ENCODE results near the gene STUM. TPM values are rescaled to one million over a fixed set of nuclear protein-coding genes. Genes with fewer than 3 reads are reported as not detected.
A peak's percentile ranks its signal among the peaks of the same experiment; 100 is the strongest.
"Not testable (repeated sequence)": the region's sequence is repeated elsewhere in the genome, so short reads cannot be mapped to it uniquely, and the experiment has no call there.

STUM gene
- total and polyA plus RNA-seq, 8 donors, result 0.15 to 2.1 (median 1.4) TPM

DNA sequence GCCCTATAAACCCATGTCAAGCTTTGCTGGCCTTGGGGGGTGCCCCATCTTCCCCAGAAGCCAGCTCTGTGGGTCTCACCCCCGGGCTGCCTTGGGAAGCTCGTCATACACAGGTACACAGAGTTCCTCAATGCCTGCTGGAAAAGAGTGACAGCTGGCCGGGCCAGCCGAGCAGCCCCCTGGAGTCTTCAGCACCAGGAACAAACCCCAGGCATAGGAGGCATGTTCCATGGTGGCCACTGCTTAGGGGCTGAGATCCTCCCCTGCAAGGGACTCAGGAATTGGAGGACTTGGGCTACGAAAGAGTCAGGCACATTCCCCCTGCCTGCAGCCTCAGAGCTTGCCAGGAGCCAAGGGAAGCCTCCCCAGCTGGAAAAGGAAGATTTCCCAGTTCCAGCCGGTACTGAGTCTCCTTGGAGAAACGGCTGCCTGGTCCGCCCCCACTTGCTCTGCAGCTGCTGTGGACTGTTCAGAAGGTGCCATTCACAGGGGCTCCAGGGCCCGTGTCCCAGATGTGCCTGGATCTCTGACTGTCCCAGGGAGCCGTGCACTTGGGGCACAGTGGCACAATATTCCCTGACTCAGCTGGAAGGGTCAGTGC is 89.5 kb downstream of the STUM start:
- Histone ChIP-seq H3K9me3 (no peaks in the 10 kb centered on the region), H3K4me1 (peaks cover 0 to 18% of the 10 kb centered on the region in 2 donors), H3K4me3 (no peak overlapping the region), H3K36me3 (peaks cover 0 to 85% of the 10 kb centered on the region in 2 donors), H3K27me3 (no peaks in the 10 kb centered on the region), H3K27ac (no peak overlapping the region)
- intact Hi-C loops (cut with DNase I), result no loop called here
- DNase-seq (peak in 2 of 4 donors; percentile 24 to 58), ATAC-seq (no peak)
- TF ChIP-seq, protein P1, sequence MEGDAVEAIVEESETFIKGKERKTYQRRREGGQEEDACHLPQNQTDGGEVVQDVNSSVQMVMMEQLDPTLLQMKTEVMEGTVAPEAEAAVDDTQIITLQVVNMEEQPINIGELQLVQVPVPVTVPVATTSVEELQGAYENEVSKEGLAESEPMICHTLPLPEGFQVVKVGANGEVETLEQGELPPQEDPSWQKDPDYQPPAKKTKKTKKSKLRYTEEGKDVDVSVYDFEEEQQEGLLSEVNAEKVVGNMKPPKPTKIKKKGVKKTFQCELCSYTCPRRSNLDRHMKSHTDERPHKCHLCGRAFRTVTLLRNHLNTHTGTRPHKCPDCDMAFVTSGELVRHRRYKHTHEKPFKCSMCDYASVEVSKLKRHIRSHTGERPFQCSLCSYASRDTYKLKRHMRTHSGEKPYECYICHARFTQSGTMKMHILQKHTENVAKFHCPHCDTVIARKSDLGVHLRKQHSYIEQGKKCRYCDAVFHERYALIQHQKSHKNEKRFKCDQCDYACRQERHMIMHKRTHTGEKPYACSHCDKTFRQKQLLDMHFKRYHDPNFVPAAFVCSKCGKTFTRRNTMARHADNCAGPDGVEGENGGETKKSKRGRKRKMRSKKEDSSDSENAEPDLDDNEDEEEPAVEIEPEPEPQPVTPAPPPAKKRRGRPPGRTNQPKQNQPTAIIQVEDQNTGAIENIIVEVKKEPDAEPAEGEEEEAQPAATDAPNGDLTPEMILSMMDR (IDR thresholded peaks at IDR 0.05), result no peak

DNA sequence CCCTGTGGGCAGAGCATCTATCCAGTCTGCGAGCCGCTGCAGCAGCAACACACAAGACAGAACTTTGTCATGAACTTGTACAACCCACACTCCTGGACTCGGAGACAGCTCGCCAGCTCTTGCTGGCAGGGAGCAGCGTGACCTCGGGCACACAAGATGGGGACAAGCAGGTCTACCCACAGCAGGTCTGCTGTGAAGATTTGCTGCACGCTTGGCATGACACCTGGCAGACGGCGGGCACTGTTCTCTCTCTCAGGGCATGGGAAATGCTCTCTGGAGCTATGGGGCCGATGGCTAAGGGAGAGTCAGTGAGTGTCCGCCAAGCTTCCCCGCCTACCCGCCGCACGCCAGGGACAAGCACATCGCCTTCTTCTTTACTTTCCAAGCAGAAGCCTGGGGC is 90.0 kb downstream of the STUM start:
- intact Hi-C loops (cut with DNase I), result no loop called here
- ATAC-seq, result no peak
- Histone ChIP-seq H3K27me3 (no peaks in the 10 kb centered on the region), H3K4me1 (peaks cover 0 to 23% of the 10 kb centered on the region in 2 donors), H3K9me3 (no peaks in the 10 kb centered on the region), H3K36me3 (peaks cover 0 to 80% of the 10 kb centered on the region in 2 donors), H3K27ac (no peak overlapping the region), H3K4me3 (no peak overlapping the region)
- TF ChIP-seq, protein P1 (IDR thresholded peaks at IDR 0.05), result no peak
- DNase-seq, result peak in 2 of 4 donors; percentile 22 to 55

DNA sequence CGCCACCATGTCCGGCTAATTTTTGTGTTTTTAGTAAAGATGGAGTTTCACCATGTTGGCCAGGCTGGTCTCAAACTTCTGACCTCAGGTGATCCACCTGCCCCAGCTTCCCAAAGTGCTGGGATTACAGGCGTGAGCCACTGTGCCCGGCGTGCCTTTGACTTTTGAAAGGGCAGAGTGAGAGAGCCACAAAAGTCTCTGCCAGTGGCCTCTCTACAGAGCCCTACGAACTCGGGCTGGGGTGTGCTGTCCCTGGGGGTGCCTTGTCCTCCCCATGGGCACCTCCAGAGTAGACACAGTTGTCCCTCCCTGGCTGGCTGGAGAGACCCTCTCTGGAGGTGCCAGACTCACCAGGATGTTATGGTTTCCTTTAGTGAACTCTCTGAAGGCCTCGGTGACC is 90.6 kb downstream of the STUM start:
- Histone ChIP-seq H3K36me3 (peaks cover 0 to 79% of the 10 kb centered on the region in 2 donors), H3K4me1 (peaks cover 5 to 24% of the 10 kb centered on the region in 2 donors)
- H3K27ac ChIP-seq; intact Hi-C loops (cut with DNase I); H3K9me3 ChIP-seq; H3K27me3 ChIP-seq; H3K4me3 ChIP-seq; ATAC-seq: not testable (repeated sequence)
- peak in 2 of 4 donors; percentile 21 to 50 for DNase-seq

DNA sequence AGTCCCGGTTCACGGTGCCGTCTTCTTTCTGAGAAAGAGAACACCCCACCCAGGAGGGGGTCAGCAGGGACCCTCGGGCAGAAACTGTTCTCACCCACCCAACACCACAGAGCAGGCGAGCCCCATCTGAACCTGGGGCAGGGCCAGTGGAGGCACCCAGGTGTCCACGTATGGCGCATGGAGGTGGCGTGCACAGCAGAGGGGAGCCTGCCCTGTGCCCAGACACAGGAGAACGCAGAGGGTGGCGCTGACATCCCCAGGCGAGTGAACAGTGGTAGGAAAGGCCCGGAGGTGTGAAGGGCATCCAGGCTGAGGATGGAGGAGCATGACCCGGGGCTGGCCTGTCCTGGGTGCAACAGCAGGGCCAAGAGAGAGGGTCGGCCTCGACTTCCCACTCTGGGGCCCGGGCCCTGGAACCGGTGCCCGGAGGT is 91.1 kb downstream of the STUM start:
- Histone ChIP-seq H3K27ac (no peak overlapping the region), H3K27me3 (no peaks in the 10 kb centered on the region), H3K4me1 (peaks cover 5 to 24% of the 10 kb centered on the region in 2 donors), H3K4me3 (no peak overlapping the region), H3K36me3 (peaks cover 0 to 79% of the 10 kb centered on the region in 2 donors), H3K9me3 (no peaks in the 10 kb centered on the region)
- intact Hi-C loops (cut with DNase I), result loop anchor here in 1 of 2 donors (10.0 kb wide), 1 partner anchor 95 kb away; the partner anchor contains the start of gene ITPKB
- TF ChIP-seq, protein P1 (IDR thresholded peaks at IDR 0.05), result no peak
- no peak for ATAC-seq
- peak in 2 of 4 donors; percentile 26 to 70 for DNase-seq

DNA sequence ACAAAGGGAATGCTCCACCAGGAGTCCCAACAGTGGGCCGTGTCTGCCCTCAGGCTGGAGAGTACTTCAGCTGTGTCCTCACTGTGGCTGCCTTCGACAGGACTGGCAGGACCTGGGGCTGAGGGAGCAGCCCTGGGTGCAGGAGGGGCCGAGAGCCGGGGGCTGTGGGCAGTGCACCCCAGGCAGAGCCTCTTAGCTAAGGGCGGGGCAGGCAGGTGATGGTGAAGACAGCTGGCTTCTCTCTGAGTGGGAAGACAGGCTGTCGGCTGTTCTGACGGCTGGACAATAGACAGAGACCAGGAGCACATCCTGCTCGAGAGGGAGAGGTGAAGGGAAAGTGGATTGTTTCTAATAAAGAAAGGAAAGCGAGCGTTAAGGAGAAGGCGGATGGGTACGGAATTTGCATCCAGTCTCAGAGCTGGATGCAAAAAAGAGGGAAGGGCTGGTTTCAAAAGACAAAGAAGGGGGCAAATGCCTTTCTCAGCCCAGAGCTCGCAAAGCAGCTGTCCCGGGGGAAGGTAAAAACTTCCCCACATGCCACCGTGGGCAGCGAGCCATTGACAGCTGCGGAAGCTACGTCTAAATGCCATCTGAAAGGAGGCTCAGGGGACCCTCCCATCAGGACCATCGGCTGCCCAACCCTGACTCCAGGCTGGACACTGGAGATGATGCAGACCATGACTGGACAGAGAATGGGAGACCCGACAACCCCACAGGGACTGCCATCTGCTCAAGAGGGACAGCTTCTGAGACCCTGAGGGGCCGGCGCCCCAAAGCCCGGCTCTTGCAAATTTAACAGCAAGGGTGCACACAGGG is 92.0 kb downstream of the STUM start:
- intact Hi-C loops (cut with DNase I), result loop anchor here in 1 of 2 donors (10.0 kb wide), 1 partner anchor 94 kb away; the partner anchor contains the start of gene ITPKB
- peak in 1 of 4 donors; percentile 58 for DNase-seq
- peaks cover 5 to 30% of the 10 kb centered on the region in 2 donors for H3K4me1 ChIP-seq
- TF ChIP-seq, protein P1 (IDR thresholded peaks at IDR 0.05), result no peak
- H3K27ac ChIP-seq, result no peak overlapping the region
- H3K9me3 ChIP-seq, result no peaks in the 10 kb centered on the region
- no peak overlapping the region for H3K4me3 ChIP-seq
- H3K36me3 ChIP-seq, result peaks cover 0 to 84% of the 10 kb centered on the region in 2 donors
- H3K27me3 ChIP-seq, result no peaks in the 10 kb centered on the region
- ATAC-seq, result no peak

All from left lung (tissue), 10 donors.